H9 (cell line): ENCODE data around the gene CERK. TPM values are rescaled to one million over a fixed set of nuclear protein-coding genes. Genes with fewer than 3 reads are reported as not detected.
A peak's percentile ranks its signal among the peaks of the same experiment; 100 is the strongest.

Experiments
- DNase-seq: peaks from one replicate; pipeline ENCODE4 v3.0.0-alpha.2; 2017
- H2AFZ ChIP-seq: one replicate; pipeline ENCODE4 v1.6.1; 2013; ENCODE audit warnings: mild to moderate bottlenecking, low read length, control low read depth, moderate library complexity
- H2AK5ac ChIP-seq: 2 replicates; pipeline ENCODE4 v1.6.1; 2013; ENCODE audit warnings: low read length, control low read depth, mixed read lengths; ENCODE audit not compliant: insufficient read length
- H2BK120ac ChIP-seq: one replicate; pipeline ENCODE4 v1.6.1; 2013; ENCODE audit warnings: low read depth, mild to moderate bottlenecking, low read length, control low read depth, inconsistent platforms; ENCODE audit not compliant: poor library complexity, severe bottlenecking
- H2BK12ac ChIP-seq: 2 replicates; pipeline ENCODE4 v1.6.1; 2013; ENCODE audit warnings: low read length, control low read depth, mixed read lengths, low read depth; ENCODE audit not compliant: insufficient read length
- H2BK15ac ChIP-seq: 2 replicates; pipeline ENCODE4 v1.6.1; 2013; ENCODE audit warnings: low read depth, low read length, control low read depth
- H2BK20ac ChIP-seq: one replicate; pipeline ENCODE4 v1.6.1; 2013; ENCODE audit warnings: low read depth, mild to moderate bottlenecking, low read length, control low read depth, inconsistent platforms; ENCODE audit not compliant: poor library complexity, severe bottlenecking
- H2BK5ac ChIP-seq: 2 replicates; pipeline ENCODE4 v1.6.1; 2013; ENCODE audit warnings: low read length, control low read depth, mixed read lengths; ENCODE audit not compliant: insufficient read length
- H3K14ac ChIP-seq: 2 replicates; pipeline ENCODE4 v1.6.1; 2013; ENCODE audit warnings: low read length, control low read depth; ENCODE audit not compliant: insufficient read depth
- H3K18ac ChIP-seq: 2 replicates; pipeline ENCODE4 v1.6.1; 2013; ENCODE audit warnings: low read depth, mild to moderate bottlenecking, mixed read lengths, low read length, control low read depth; ENCODE audit not compliant: insufficient read length
- H3K23ac ChIP-seq: 2 replicates; pipeline ENCODE4 v1.6.1; 2013; ENCODE audit warnings: low read length, control low read depth, mixed read lengths, low read depth; ENCODE audit not compliant: insufficient read length
- H3K23me2 ChIP-seq: 2 replicates; pipeline ENCODE4 v1.6.1; 2013; ENCODE audit warnings: low read depth, mild to moderate bottlenecking, mixed read lengths, low read length, control low read depth; ENCODE audit not compliant: insufficient read length, poor library complexity, severe bottlenecking
- H3K27ac ChIP-seq: 2 replicates; pipeline ENCODE4 v1.5.1; 2013; ENCODE audit warnings: low read length, control low read depth, mixed read lengths, low read depth; ENCODE audit not compliant: insufficient read length
- H3K27me3 ChIP-seq: 2 replicates; pipeline ENCODE4 v1.6.1; 2013; ENCODE audit warnings: low read length, control low read depth, inconsistent platforms; ENCODE audit not compliant: insufficient read depth
- H3K4ac ChIP-seq: 2 replicates; pipeline ENCODE4 v1.6.1; 2013; ENCODE audit warnings: low read depth, mild to moderate bottlenecking, control low read depth, inconsistent platforms, low read length, moderate library complexity
- H3K4me1 ChIP-seq: 2 replicates; pipeline ENCODE4 v1.6.1; 2013; ENCODE audit warnings: low read length, control low read depth, inconsistent platforms; ENCODE audit not compliant: insufficient read depth
- H3K4me2 ChIP-seq: 2 replicates; pipeline ENCODE4 v1.6.1; 2013; ENCODE audit warnings: low read length, control low read depth, mixed read lengths; ENCODE audit not compliant: insufficient read length, insufficient read depth
- H3K56ac ChIP-seq: 2 replicates; pipeline ENCODE4 v1.6.1; 2013; ENCODE audit warnings: low read depth, mild to moderate bottlenecking, mixed read lengths, low read length, control low read depth; ENCODE audit not compliant: insufficient read length
- H3K79me1 ChIP-seq: 2 replicates; pipeline ENCODE4 v1.6.1; 2013; ENCODE audit warnings: low read depth, mild to moderate bottlenecking, moderate library complexity, low read length, control low read depth, inconsistent platforms; ENCODE audit not compliant: insufficient read depth, poor library complexity, severe bottlenecking
- H3K79me2 ChIP-seq: 2 replicates; pipeline ENCODE4 v1.6.1; 2013; ENCODE audit warnings: low read length, control low read depth, inconsistent platforms; ENCODE audit not compliant: insufficient read depth
- H3K9ac ChIP-seq: 2 replicates; pipeline ENCODE4 v1.6.1; 2013; ENCODE audit warnings: low read length, control low read depth, mixed read lengths; ENCODE audit not compliant: insufficient read length; ENCODE audit errors: extremely low read depth
- H3K9me3 ChIP-seq: one replicate; pipeline ENCODE4 v1.6.1; 2013; ENCODE audit warnings: low read depth, low read length, inconsistent platforms; ENCODE audit not compliant: control insufficient read depth
- H3T11ph ChIP-seq: one replicate; pipeline ENCODE4 v1.6.1; 2013; ENCODE audit warnings: mild to moderate bottlenecking, low read length, control low read depth, inconsistent platforms
- H4K20me1 ChIP-seq: one replicate; pipeline ENCODE4 v1.6.1; 2013; ENCODE audit not compliant: control insufficient read depth, insufficient read length, insufficient read depth
- H4K5ac ChIP-seq: 2 replicates; pipeline ENCODE4 v1.6.1; 2013; ENCODE audit warnings: low read depth, mild to moderate bottlenecking, mixed read lengths, low read length, control low read depth; ENCODE audit not compliant: insufficient read length
- H4K8ac ChIP-seq: replicated peaks from 2 replicates; pipeline ENCODE4 v1.6.1; 2013; ENCODE audit warnings: low read length, control low read depth, mixed read lengths, low read depth; ENCODE audit not compliant: insufficient read length
- H4K91ac ChIP-seq: 2 replicates; pipeline ENCODE4 v1.6.1; 2013; ENCODE audit warnings: low read depth, mild to moderate bottlenecking, moderate library complexity, mixed read lengths, low read length, control low read depth; ENCODE audit not compliant: insufficient read length
- H3K27ac Mint-ChIP-seq, 3 experiments: 2 replicates in 2 of 3; 3 replicates in 1 of 3; pipeline ENCODE4 v1.8.0; 2020 to 2021; ENCODE audit warnings: mixed read lengths in 3 of 3, mild to moderate bottlenecking in 1 of 3, moderate library complexity in 1 of 3
- H3K27me3 Mint-ChIP-seq: 2 replicates; pipeline ENCODE4 v1.8.0; 2021; ENCODE audit warnings: low read depth, mild to moderate bottlenecking, moderate library complexity, mixed read lengths
- H3K36me3 Mint-ChIP-seq, 3 experiments: 2 replicates in 2 of 3; 3 replicates in 1 of 3; pipeline ENCODE4 v1.8.0; 2020 to 2021; ENCODE audit warnings: low read depth in 3 of 3, mixed read lengths in 3 of 3; ENCODE audit not compliant: insufficient read depth in 1 of 3
- H3K4me1 Mint-ChIP-seq, 2 experiments: 2 replicates each; pipeline ENCODE4 v1.8.0; 2020; ENCODE audit warnings: mixed read lengths in 2 of 2
- H3K4me3 Mint-ChIP-seq, 2 experiments: 2 replicates in 1 of 2; 3 replicates in 1 of 2; pipeline ENCODE4 v1.8.0; 2020 to 2021; ENCODE audit warnings: mild to moderate bottlenecking in 2 of 2, mixed read lengths in 2 of 2, moderate library complexity in 1 of 2
- H3K9me3 Mint-ChIP-seq, 2 experiments: 2 replicates in 1 of 2; 3 replicates in 1 of 2; pipeline ENCODE4 v1.8.0; 2020; ENCODE audit warnings: mild to moderate bottlenecking in 2 of 2, mixed read lengths in 2 of 2, moderate library complexity in 1 of 2
- WGBS: extraction: QIAGEN DNeasy Blood & Tissue Kit; methylation state at CpG from one replicate; pipeline ENCODE4 v1.1.7; 2013; ENCODE audit warnings: missing lambda C conversion rate, low lambda C conversion rate, mixed read lengths; ENCODE audit not compliant: insufficient read length; ENCODE audit errors: extremely low coverage; 5-methylcytosine and 5-hydroxymethylcytosine counted together
- total RNA-seq: library from RNA; stranded (reverse); gene quantifications from 2 replicates; pipeline ENCODE4 v1.2.1, GENCODE V29; 2021
- TF ChIP-seq, protein P1 (sequence below): fragments of 200-600 bp; sonication (generic); conservative IDR thresholded peaks from 3 replicates; pipeline ENCODE4 v1.8.0; 2021; ENCODE audit warnings: antibody characterized with exemption, mild to moderate bottlenecking

CERK gene
- total RNA-seq, 1 experiment from 2014 or later: 47.1 TPM

DNA sequence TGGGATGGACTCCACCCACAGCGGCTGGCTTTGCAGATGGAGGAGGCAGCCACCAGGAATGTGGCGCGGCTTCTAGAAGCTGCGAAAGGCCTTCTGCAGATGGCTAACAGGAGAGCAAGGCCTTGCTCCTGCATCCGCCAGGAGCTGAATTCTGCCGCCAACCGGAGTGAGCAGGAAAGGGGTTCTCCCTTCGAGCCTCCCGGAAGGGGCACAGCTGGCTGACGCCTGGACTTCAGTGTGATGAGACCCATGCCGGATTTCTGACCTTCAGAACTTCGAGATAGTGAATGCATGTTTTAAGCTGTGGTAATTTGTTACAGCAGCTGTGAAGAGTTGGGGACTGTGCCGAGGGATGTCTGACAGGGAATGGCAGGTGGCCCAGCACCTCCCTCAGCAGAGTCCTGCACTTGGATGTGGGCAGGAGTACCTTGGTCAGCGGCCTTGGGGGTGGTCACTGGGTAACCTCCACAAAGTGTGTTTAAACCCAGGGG is 32.1 kb upstream of the CERK start:
- Mint-ChIP-seq H3K9me3 (no peaks in the 10 kb centered on the region), H3K36me3 (peaks cover 0 to 14% (median 2%) of the 10 kb centered on the region in 3 experiments; a peak in 4 of 7 replicates), H3K27me3 (no peaks in the 10 kb centered on the region), H3K27ac (peak overlapping the region in 2 of 3 experiments; percentile 62 to 81; a peak in 2 of 7 replicates), H3K4me3 (no peak overlapping the region), H3K4me1 (peaks cover 20 to 22% of the 10 kb centered on the region in 2 experiments)
- peaks cover 2% of the 10 kb centered on the region for H4K20me1 ChIP-seq
- H4K5ac ChIP-seq: no peak overlapping the region
- H2BK20ac ChIP-seq: no peak overlapping the region
- no peak overlapping the region for H2AK5ac ChIP-seq
- no peak overlapping the region for H3K9ac ChIP-seq
- peaks cover 4% of the 10 kb centered on the region for H3K23me2 ChIP-seq
- H3K27ac ChIP-seq: no peak overlapping the region
- H2BK120ac ChIP-seq: no peak overlapping the region
- no peak for DNase-seq
- H2AFZ ChIP-seq: no peak overlapping the region
- no peak overlapping the region for H3K23ac ChIP-seq
- H3K18ac ChIP-seq: no peak overlapping the region
- WGBS: no CpG with 5 or more reads among the region's 14 CpGs
- no peak overlapping the region for H4K91ac ChIP-seq
- H2BK15ac ChIP-seq: no peak overlapping the region
- no peak overlapping the region for H2BK5ac ChIP-seq
- H3K4me1 ChIP-seq: no peaks in the 10 kb centered on the region; the same call in 1 of the 2 replicates
- H4K8ac ChIP-seq: no peak overlapping the region
- no peaks in the 10 kb centered on the region for H3K9me3 ChIP-seq
- H3K79me1 ChIP-seq: no peaks in the 10 kb centered on the region
- no peak overlapping the region for H3K14ac ChIP-seq
- no peak overlapping the region for H2BK12ac ChIP-seq
- H3T11ph ChIP-seq: no peak overlapping the region
- H3K79me2 ChIP-seq: peaks cover 10% of the 10 kb centered on the region; the same call in 1 of the 2 replicates
- no peak overlapping the region for H3K56ac ChIP-seq
- H3K4ac ChIP-seq: no peak overlapping the region
- H3K27me3 ChIP-seq: no peaks in the 10 kb centered on the region
- H3K4me2 ChIP-seq: no peak overlapping the region
- TF ChIP-seq, protein P1, sequence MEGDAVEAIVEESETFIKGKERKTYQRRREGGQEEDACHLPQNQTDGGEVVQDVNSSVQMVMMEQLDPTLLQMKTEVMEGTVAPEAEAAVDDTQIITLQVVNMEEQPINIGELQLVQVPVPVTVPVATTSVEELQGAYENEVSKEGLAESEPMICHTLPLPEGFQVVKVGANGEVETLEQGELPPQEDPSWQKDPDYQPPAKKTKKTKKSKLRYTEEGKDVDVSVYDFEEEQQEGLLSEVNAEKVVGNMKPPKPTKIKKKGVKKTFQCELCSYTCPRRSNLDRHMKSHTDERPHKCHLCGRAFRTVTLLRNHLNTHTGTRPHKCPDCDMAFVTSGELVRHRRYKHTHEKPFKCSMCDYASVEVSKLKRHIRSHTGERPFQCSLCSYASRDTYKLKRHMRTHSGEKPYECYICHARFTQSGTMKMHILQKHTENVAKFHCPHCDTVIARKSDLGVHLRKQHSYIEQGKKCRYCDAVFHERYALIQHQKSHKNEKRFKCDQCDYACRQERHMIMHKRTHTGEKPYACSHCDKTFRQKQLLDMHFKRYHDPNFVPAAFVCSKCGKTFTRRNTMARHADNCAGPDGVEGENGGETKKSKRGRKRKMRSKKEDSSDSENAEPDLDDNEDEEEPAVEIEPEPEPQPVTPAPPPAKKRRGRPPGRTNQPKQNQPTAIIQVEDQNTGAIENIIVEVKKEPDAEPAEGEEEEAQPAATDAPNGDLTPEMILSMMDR: no peak
